ENCODE results near the gene LRMDA.

Gene LRMDA

DNA sequence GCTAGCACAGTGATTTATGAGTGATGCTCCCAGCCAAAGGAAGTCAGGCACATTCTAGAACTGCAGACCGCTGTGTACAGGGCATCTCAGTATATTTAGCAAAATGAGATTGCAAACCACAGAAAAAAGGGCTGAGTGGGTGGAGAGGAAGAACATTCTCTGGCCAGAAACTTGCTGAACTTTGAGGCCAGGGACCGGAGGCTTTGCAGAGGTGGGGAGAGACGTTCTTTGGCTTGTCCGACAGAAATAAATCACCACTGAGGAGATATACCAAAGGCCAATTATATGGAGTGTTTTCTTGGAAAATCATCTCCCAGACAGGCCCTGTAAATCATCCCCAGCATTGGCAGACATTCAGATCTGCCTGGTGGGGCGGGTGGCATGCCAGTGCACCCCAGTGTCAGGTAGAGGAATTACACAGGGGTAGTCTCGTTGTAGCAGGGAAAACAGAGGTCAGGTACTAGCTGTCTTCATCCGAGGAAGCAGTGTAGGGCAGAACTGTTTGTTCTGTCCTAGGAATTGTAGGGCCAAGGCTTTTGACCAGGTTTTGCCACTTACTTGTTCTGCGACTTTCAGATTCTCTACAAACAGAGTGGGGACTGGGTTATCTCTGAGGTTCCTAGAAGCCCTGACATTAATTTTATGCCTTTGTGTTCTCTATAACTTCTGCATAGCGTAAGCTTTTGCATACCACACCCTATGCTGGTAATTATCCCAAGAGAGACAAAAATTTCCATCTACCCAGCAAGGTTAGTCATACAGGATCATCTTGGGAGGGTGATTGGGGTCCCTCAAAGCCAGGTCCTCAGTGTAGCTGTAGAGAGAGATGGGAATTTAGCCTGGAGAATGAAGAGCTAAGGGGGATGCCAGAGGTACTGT, 655.6 kb downstream of the LRMDA start:
- DNase-seq (ENCODE audit: low spot score): no peak

DNA sequence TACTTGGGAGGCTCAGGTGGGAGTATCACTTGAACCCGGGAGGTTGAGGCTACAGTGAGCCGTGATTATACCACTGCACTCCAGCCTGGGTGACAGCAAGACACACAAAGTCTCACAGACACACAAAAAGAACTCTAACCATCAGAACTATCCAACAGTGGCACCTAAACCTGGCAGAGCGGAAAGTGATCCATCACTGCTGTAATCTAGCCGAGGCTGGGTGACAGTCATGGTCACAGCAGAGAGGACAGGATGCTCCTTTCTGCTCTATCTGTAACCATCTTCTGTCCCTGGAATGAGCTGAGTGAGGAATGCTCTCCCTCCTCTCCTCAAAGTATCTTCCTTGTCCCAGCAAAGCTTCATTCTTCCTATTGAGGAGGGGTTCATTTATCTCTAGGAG, 656.6 kb downstream of the LRMDA start:
- DNase-seq (ENCODE audit: low spot score): no peak

DNA sequence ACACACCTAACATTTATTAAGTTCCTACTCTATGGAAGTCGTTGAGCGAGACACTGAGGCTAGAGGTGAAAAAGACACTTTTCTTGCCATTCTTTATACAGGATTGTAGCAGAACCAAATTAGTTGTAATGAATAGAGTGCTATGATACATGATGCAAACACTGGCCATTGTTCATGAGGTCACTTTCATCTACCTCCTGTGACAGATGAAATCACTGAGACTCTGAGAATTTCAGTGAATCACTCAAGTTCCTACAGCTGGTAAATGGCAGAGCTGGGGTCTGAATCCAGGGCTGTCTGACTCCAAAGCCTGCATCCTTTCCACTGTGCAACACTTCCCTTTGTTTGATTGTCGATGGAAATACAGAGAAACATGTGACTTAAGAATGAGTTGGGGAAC, 657.6 kb downstream of the LRMDA start:
- no peak for DNase-seq (ENCODE audit: low spot score)

DNA sequence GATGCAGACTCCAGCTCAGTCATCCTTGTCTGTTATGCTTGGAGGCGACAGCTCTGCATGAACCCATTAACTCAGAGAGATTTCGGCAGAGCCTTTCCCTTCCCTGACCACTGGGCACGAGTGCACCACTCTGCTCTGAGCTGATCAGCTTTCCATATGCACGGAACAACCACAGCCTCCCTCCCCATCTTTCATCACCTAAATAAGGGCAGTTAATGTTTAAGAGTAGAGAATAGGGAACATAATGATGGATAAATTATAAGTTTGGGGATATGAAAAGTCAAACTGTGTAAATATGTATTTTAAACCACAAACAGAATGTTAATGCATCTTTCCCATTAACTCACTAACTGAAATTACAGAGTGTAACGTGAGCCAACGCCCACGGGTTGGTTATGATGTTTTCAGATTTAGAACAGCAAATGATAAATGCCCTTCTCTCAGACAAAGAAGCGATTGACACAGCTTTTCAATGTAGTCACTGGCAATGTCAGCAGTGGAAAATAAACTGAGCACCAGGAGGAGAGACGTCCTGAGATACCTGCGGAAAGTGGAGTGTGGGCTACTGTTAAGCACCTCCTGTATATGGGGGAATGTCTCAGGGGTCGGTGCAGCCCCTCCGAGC, 658.2 kb downstream of the LRMDA start:
- DNase-seq (ENCODE audit: low spot score): no peak

DNA sequence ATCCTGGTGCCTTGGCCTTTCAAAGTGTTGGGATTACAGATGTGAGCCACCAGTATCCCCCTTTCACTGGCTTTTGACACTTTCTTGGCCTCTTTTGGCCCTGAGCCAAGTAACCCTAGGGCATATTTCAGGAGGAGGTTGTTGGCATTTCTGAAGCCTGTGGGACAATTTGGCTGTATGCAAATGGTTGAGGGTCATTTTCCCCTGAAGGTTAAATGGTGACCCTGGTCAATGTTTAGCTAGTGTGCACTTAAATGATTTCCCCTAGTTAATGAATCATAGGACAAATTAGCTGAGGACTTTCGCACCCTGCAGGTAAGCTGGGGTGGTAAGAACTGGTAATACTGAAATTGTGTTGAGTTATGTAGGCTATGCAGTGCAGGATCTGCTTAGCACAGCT, 660.5 kb downstream of the LRMDA start:
- no peak for DNase-seq (ENCODE audit: low spot score)

DNA sequence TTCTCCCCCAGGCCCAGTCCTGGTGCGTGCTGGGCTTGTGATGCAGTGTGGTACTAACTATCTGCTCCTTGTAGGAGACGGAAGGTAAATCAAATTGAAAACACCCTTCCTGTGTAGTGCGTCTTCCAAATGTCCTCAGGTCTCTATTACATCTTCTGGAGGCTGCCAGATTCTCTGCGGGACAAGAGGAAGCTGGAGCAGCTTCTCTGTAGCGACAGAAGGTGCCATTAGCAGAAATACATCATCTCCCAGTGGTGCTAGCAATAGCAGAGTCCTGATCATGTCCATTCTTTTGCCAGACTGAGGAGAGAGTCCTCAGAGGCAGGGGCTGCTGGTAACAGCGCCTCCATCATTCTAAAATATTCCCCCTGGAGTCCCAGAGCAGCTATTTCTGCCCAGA, 675.2 kb downstream of the LRMDA start:
- no peak for DNase-seq (ENCODE audit: low spot score)

DNA sequence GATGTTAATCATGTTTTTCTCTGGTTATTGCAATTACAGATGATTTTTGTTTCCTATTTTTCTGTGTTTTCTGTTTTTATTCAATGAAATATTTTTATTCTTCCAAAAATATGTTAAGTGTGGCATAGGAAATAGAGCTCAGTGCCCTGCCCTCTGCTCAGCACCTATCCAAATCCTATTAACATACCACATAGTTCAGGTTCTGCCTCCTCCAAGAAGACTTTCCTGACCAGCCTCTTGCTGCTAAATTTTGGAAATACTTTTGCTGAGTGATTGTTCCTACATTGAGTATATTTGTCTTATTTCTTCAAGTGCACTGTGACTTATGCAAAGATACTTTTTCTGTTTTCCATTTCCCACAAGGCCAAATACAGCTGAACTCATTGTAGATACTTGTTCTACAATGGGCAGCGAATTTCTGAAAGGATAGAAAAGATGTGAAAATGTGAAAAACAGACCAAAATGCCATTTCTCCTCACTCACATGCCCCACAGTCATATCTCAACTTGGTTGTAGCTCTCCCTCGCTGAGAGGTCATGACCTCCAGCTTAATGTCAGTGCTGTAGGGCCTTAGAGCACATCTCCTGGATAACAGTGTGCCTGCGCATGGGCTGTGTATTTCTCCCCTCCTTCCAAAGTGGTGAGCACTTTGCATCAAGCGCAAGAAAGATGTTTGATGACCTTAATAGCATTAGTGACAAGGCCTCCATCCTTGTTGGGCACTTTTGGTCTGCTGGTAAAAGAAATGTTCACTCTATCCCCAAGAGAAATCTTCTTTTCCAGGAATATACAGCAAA, 677.3 kb downstream of the LRMDA start:
- DNase-seq (ENCODE audit: low spot score): no peak

DNA sequence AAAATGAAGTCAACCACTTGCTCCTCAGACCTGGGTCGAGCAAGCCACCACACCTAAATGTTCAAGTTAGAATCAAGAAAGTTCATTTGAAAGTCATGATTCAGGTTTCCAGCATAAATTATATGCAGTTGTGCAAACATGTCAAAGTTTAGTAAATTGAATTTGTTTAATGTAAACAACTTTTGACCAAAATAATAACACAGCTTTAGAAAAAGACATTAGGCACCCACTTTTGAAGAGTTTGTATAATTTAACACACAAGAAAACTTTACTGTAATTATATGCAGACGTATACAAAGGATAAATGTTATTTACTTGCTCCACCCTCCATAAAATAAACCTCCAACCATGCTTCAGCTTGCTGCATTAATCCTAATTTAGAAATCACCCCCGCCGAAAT, 680.0 kb downstream of the LRMDA start:
- no peak for DNase-seq (ENCODE audit: low spot score)

DNA sequence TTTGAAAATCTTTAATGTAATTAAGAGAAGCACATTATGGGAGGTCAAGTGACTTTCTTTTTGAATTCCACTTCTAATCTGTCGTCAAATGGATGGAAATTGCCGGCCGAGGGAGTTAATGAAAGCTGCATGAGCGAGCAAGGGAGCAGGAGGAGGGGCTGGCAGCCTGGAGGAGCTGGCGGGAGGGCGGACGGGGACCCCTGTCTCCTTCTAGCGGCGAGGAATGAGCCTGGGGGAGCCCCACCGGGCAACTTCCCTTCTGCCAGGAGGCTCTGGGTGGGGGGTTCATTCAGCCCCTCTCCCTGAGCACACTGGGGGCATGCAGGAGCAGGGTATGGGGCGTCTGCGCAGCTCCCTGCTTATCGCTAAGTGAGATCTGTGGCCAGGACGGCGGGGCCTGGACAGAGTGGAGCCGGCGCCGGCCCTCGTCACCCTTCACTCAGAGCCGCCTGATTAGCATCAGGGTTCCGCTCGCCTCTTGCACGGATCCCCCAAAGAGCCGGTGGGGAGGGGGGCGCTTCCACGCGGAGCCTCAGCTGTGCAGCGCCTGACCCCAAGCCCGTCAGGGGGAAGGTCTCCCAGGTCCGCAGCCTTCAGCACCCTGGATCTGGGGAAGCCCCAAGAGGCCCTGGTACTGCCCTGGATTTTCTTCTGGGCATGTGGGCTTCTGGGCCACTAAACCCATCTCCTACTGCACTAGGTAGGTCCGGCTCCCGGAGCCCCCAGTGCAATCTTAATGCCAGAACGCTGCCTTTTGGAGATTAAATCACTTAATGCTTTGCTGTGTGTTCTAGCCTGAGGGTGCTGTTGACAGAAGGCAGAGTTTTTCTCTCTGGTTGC, 680.8 kb downstream of the LRMDA start:
- DNase-seq (ENCODE audit: low spot score): no peak

DNA sequence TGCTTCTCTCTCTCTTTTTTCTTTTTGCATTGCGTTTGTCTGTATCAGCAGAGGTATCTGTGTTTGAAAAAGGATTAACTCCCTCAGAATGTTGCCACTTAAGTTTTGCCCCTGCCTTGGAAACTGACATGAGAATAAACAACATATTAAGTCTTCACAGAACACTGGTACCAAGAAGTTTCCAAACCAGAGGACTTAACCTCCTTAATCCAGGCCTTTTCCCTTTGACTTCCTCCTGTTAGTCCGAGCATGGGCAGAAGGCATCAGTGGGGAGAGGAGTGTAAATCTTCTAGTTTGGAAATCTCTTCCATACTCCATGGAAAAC, 681.4 kb downstream of the LRMDA start:
- no peak for DNase-seq (ENCODE audit: low spot score)

DNA sequence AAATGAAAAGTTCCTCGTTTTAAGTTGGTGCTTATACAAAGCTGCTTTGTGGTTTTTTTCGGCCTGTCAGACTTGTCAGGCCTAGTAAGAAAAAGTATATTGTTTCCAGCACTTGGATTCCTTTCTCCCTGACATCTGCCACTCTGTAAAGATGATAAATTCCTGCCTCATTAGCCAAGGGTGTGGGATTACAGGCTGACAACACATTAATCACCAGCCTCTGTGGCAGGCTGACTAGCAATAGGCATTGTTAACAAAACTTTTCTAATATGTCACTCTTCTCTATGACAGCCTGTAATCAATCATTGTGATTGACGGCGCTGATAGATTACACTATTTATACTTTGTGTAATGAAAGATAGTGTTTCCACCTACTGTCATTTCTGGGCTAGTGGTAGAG, 682.5 kb downstream of the LRMDA start:
- DNase-seq (ENCODE audit: low spot score): no peak

DNA sequence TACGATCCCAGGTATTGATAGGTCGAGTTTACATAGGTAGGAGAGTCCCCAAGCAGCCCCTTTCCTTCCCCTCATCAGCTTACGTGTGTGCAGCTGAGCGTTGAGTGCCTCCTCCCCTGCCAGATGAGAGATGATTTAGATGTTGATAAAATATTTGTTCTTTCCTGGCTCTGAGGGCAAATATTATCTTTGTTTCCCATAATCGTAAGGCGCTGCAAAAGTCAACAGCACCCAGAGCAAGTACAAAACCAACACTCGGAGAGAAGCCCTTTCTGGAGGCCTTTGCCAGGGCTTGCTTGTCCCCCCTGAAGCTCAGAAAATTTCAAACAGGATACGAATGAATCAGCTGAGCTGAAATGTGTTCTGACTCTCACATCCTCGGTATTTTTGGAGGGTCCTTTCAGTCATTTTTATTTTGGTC, 683.2 kb downstream of the LRMDA start:
- no peak for DNase-seq (ENCODE audit: low spot score)

DNA sequence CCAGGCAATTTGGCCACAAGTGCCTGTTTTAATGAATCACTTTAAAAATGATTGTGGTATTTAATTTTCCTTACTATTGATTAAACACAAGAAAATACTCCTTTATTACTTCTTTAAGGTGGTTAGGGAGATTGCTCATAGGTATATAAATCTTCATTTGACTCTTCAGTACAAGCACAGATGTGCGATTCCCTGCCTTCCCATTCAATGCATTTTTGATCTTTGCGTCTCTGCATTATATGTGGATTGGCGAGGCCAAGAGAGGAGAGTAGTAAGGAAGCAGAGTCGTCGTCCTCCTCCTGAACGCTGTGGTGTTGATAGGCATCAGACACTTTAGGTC, 683.7 kb downstream of the LRMDA start:
- DNase-seq (ENCODE audit: low spot score): no peak

DNA sequence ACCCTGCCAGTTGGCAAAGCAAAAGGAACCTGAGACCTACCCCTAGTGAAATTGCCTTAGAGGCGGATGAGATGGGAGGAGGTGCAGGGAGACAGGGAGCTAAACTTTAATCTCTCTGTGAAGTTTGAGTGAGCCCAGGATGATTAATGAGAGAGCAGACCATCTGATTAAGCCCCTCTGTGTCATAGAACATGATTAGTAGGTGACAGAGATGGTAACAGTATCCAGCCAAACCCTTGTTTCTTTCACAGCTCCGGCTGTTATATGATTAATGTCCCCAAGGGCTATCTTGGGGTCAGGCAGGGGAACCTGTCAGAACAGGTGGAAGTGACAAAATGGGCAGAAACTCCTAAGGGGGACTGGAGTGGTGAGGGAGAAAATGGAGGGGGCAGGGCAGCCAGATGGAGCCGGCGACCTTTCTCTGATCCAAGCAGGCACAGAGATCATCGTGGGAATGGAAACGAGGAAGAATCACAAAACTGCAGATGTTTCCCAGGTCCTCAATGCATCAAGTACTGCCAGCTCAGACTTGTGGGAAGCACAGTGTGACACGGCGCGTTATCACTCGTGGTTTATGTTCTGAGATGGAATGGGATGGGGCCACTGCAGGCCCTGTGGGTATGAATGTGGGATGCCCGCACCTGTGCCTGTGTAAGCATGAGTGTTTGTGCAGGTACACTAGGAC, 684.2 kb downstream of the LRMDA start:
- no peak for DNase-seq (ENCODE audit: low spot score)

DNA sequence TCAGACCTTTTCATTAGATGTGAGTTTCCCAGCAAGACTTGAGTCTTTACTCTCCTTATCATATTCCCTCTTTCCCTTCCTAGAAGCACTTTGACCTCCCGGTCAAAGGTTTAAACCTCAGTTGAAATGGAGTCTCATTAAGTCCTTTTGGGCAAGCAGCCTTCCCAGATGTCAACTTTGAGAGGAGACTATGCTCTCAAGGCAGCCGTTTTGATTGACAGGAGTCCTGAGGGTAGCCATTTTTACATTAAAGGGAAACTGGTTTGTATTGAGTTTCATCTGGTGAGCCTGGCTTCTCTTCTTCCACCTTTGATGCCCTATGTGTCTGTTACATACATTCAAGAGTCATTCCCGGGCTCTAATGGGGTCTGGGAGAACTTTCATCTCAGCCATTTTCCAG, 685.1 kb downstream of the LRMDA start:
- DNase-seq (ENCODE audit: low spot score): no peak

DNA sequence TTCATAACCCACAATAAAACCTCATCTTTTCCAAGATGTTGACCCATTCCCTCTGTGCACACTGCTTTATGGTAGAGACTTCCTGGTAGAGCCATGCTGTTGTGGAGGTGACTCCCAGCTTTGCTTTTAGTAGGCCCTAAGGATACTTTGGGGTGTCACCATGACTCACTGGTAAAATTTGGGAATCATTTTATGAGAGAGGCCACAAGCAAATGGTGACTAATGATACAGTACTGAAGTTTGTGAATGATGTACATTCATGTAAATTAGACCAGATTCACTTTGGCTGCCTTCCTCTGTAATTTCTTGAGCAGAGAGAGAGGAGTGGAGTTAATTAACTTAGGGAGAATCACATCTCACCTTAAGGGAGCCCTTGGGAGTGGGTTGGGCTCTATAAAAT, 686.5 kb downstream of the LRMDA start:
- DNase-seq (ENCODE audit: low spot score): no peak

DNA sequence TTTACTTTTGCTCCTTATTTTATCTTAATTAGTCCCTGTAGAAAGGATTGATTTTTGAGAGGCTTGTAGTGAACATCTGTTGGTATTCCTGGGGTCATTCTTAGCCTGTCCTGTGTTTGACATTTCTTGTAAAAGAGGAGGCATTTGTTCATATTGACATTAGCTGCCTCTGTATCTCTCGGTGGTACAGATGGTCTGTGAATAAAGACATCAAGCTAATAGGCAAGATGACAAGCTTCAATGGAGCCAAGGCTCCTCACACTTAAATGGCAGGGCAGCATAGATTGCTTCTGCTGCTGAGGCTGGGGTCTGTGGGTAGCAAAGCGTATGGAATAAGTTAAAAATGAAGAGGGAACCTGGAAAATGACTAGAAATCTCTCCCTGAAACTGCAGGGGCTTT, 687.6 kb downstream of the LRMDA start:
- DNase-seq (ENCODE audit: low spot score): no peak

DNA sequence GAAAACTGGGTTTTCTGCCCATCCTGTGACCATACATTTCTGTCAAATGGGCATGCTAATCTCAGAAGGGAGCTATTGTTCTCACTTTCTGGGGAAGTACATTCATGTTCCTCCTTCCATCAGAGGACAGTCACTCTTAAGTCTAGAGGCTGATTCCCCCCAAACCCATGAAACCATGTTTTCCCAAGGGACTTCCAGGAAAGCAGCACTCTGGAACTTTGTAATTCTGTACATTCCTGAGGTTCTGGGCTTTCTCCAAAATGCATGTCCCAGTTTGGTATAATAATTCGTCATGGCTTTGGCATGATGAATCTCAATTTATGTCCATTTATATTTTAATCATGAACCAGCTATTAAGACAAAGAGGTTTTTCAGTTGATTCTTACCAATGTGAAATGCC, 688.1 kb downstream of the LRMDA start:
- DNase-seq (ENCODE audit: low spot score): no peak

DNA sequence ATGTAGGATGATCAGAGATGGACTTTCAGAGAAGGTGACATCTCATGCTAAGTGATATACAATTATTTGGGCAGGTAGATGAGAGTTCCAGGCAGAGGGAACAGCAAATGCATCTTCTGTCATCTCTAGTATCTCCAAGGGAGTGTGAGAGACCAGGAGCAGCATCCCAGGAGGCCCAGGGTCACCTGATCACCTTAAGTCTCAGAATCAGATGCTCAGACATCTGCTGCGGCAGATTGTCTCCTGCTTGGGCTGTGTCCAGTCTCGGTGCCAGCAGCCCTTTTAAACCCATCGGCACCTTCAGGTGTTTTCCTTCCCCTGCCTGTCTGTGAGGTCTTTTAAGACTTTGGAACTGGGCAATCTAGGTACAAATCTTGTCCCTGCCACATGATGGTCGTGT, 690.6 kb downstream of the LRMDA start:
- DNase-seq (ENCODE audit: low spot score): no peak

DNA sequence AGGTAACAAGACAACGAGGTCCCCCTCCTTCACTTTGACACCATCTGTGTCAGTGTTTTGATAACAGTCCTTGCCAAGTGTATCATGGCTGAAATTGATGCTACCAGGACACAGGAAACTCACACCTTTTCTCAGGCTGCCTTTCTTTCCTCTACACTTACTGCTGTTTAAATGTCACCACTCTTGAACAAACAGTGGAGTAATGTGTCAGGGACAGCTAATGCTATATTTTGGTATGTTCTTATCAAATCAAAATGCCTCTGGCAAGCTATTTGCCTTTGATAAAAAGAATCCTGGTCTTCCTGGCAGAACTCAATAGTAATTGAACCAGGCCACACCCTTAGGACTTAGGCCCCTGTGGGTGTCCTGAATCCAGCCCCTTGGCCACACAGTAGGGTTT, 692.9 kb downstream of the LRMDA start:
- no peak for DNase-seq (ENCODE audit: low spot score)

DNA sequence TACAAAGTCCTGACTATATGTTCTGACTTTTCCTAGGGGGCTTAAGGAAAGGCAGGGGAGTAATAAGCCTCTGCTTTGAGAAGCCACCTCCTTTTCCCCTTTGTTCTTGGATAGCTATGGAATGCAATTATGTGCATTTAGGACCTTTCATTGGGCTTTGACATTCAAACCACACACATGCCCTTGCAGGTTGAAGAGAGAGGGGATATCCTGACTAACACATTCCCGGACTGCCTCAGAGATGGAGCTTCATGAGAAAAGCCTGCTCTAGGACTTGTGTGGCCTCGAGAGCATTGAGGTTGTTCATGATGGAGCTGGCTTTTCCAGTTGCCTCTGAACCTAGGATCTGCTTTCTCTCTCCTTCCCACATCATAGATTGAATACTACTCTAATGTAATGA, 694.5 kb downstream of the LRMDA start:
- no peak for DNase-seq (ENCODE audit: low spot score)

All from CD4-positive, alpha-beta T cell treated with Interleukin-2 at 100 ng/mL for 4 hours (primary cell).